ENCODE data around the gene SLC25A13. TPM values are rescaled to one million over a fixed set of nuclear protein-coding genes. Genes with fewer than 3 reads are reported as not detected.
A peak's percentile ranks its signal among the peaks of the same experiment; 100 is the strongest.

SLC25A13 gene
- total and polyA plus RNA-seq, 9 of the 15 experiments (the other 6 are each of a cell fraction or from before 2014, with no cell fraction given): 21.4 to 80.2 (median 58.7) TPM

DNA sequence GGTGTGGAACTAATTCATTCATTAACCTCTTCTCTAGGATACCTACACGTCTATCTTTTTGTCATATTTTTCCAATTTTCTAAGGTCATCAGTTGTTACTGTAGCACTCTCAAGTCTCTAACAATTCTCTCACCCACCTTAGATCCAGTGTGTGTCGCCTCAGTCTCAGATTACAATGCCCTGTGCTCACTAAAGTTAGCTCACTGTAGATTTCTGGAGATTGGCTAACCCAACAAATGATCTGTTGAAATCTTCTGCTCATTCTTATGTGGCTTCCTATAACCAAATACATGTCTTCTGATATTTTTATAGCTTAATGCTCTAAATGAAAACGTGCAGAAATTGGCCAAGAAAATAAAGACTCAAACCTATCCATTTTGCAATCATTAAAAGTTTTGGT, 142.6 kb downstream of the SLC25A13 start:
- H3K79me2 ChIP-seq (ENCODE audit: control insufficient read depth, insufficient read depth, low read length): no peaks in the 10 kb centered on the region
- CTCF ChIA-PET (ENCODE audit: low intra/inter-chr PET ratio): no interaction called here
- POLR2A ChIA-PET: no interaction called here

DNA sequence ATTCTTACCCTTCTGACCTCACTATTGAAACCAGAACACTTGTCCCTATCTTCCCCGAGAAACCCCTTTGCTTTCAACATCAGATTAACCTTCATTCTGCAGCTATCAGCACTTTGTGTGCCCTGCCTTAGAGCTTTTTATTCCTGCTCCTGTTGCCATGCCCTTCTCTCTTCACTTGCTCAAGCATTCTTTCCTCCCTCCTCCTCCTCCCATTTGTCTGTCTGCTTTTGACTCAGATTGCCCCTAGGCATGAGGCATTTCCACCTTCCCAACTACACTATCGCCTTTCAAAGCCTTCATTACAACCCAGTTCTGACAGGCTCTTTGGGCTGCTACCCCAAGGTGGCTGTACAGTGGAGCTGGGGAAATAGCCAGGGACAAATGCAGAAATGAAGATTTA, 143.3 kb downstream of the SLC25A13 start:
- CTCF ChIA-PET (ENCODE audit: low intra/inter-chr PET ratio): no interaction called here
- peaks cover 51% of the 10 kb centered on the region; the same call in 2 of the 3 replicates for H3K36me3 ChIP-seq (ENCODE audit: control insufficient read depth, insufficient read depth, low read length)
- H2AFZ ChIP-seq (ENCODE audit: low read depth, low read length): no peak overlapping the region
- ATAC-seq (no peak; the same call in 2 of the 3 replicates), DNase-seq (ENCODE audit: extremely low read depth in 1 of 4, low spot score in 3 of 4) (no peak), FAIRE-seq (no peak)
- no peaks in the 10 kb centered on the region for H3K79me2 ChIP-seq (ENCODE audit: control insufficient read depth, insufficient read depth, low read length)
- H3K9me3 ChIP-seq (replicated peaks; ENCODE audit: control insufficient read depth, insufficient read depth, low read depth, low read length): no peaks in the 10 kb centered on the region
- H3K4me3 ChIP-seq: no peak overlapping the region
- H3K4me1 ChIP-seq (replicated peaks in 1 of 2; ENCODE audit: control insufficient read depth in 2 of 2, insufficient read depth in 2 of 2, low read length in 2 of 2): no peaks in the 10 kb centered on the region; a peak in 1 of 5 replicates
- POLR2A ChIA-PET: interaction anchor here (0.8 kb wide), 1 partner anchor 26 kb away, joined by 3 read pairs; no protein-coding TSS in a partner anchor
- no peaks in the 10 kb centered on the region for H3K27me3 ChIP-seq (ENCODE audit: control insufficient read depth in 2 of 2, insufficient read depth in 2 of 2, low read length in 2 of 2)
- BruUV-seq (replicated peaks): no TSS peak
- intact Hi-C loops (cut with micrococcal nuclease): no loop called here
- H3K9me1 ChIP-seq (ENCODE audit: control insufficient read depth, insufficient read depth, low read length): no peaks in the 10 kb centered on the region
- no peak overlapping the region for H3K9ac ChIP-seq (ENCODE audit: insufficient read depth in 1 of 2, low read depth in 2 of 2, low read length in 2 of 2)
- H3K27ac ChIP-seq (ENCODE audit: extremely low read depth, low read depth, low read length): no peak overlapping the region
- TF ChIP-seq POLR2A (conservative IDR thresholded peaks at IDR 0.05) (0 out of 2 replicates have a peak, but pooled peaks have one; percentile 30), OTX1 (CRISPR knock-in tag; IDR thresholded peaks at IDR 0.05) (no peak)
- no peak overlapping the region for H3K4me2 ChIP-seq (ENCODE audit: insufficient read depth, low read length)
- H4K20me1 ChIP-seq (replicated peaks; ENCODE audit: control insufficient read depth, insufficient read depth, low read length): no peaks in the 10 kb centered on the region
- in situ Hi-C loops (cut with MboI): no loop called here
- 59% methylated on average over 2 of the region's 2 CpGs for WGBS (ENCODE audit: insufficient coverage, low coverage, missing lambda C conversion rate)

More for the DNA sequence above, 142.6 kb downstream of the SLC25A13 start:
- Histone ChIP-seq H3K9ac (ENCODE audit: insufficient read depth in 1 of 2, low read depth in 2 of 2, low read length in 2 of 2) (no peak overlapping the region), H4K20me1 (replicated peaks; ENCODE audit: control insufficient read depth, insufficient read depth, low read length) (no peaks in the 10 kb centered on the region), H3K9me3 (replicated peaks; ENCODE audit: control insufficient read depth, insufficient read depth, low read depth, low read length) (no peaks in the 10 kb centered on the region), H3K36me3 (ENCODE audit: control insufficient read depth, insufficient read depth, low read length) (peaks cover 58% of the 10 kb centered on the region; the same call in 2 of the 3 replicates), H3K9me1 (ENCODE audit: control insufficient read depth, insufficient read depth, low read length) (no peaks in the 10 kb centered on the region), H3K27me3 (ENCODE audit: control insufficient read depth in 2 of 2, insufficient read depth in 2 of 2, low read length in 2 of 2) (no peaks in the 10 kb centered on the region), H2AFZ (ENCODE audit: low read depth, low read length) (no peak overlapping the region), H3K27ac (ENCODE audit: extremely low read depth, low read depth, low read length) (no peak overlapping the region), H3K4me2 (ENCODE audit: insufficient read depth, low read length) (no peak overlapping the region), H3K4me3 (no peak overlapping the region), H3K4me1 (replicated peaks in 1 of 2; ENCODE audit: control insufficient read depth in 2 of 2, insufficient read depth in 2 of 2, low read length in 2 of 2) (no peaks in the 10 kb centered on the region; a peak in 1 of 5 replicates)
- FAIRE-seq (no peak), ATAC-seq (no peak), DNase-seq (ENCODE audit: extremely low read depth in 1 of 4, low spot score in 3 of 4) (no peak)
- no TSS peak for BruUV-seq (replicated peaks)
- intact Hi-C loops (cut with micrococcal nuclease): no loop called here
- no peak for TF ChIP-seq PYGO2 (tag; IDR thresholded peaks at IDR 0.05)
- no peak for TF ChIP-seq MCM7 (IDR thresholded peaks at IDR 0.05)
- TF ChIP-seq ZNF174 (CRISPR knock-in tag; IDR thresholded peaks at IDR 0.05): no peak
- no peak for TF ChIP-seq CTBP1 (IDR thresholded peaks at IDR 0.05; ENCODE audit: borderline replicate concordance)
- TF ChIP-seq SETDB1 (IDR thresholded peaks at IDR 0.05; ENCODE audit: low read length): no peak
- no peak for TF ChIP-seq MCM2 (IDR thresholded peaks at IDR 0.05; ENCODE audit: low read depth)
- no peak for TF ChIP-seq NUFIP1 (IDR thresholded peaks at IDR 0.05; ENCODE audit: partially characterized antibody)
- in situ Hi-C loops (cut with MboI): no loop called here
- 37% methylated on average over 3 of the region's 3 CpGs for WGBS (ENCODE audit: insufficient coverage, low coverage, missing lambda C conversion rate)

Data from K562 (cell line).